Measurements from ENCODE around the gene FAM222B.
"Not testable (repeated sequence)": the region's sequence is repeated elsewhere in the genome, so short reads cannot be mapped to it uniquely, and the experiment has no call there.

Gene FAM222B

DNA sequence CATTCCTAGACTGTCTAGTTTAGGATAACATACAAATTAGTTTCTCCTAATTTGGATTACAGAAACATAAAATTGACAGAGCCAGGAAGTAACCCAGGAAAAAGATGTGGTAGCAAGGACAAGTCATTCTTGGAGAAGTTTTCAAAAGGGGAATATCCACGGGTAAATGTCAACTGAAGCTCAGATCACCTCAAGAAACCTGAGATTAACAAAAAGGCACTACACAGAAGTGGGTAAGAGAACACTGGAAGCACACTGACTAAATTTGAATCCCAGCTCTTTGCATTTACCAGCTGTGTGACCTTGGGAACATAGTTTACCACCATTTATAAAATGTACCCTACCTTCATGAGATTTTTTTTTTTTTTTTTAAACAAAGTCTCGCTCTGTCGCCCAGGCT is 59.4 kb downstream of the FAM222B start:
- DNase-seq (ENCODE audit: insufficient read length, low spot score) (no peak), FAIRE-seq (no peak)

DNA sequence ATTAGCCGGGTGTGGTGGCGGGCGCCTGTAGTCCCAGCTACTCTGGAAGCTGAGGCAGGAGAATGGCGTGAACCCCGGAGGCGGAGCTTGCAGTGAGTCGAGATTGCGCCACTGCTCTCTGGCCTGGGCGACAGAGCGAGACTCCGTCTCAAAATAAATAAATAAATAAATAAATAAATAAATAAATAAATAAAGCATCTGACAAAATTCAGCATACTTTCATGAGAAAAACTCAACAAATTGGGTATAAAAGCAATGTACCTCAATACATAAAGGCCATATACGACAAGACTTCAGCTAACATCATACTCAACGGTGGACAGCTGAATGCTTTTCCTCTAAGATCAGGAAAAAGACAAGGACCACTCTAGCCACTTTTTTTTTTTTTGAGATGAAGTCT is 63.0 kb downstream of the FAM222B start:
- not testable (repeated sequence) for FAIRE-seq; DNase-seq (ENCODE audit: insufficient read length, low spot score)

GRCh38 chr17:28777178-28777577 is 65.4 kb downstream of the FAM222B start:
- FAIRE-seq (no peak), DNase-seq (ENCODE audit: insufficient read length, low spot score) (no peak)

DNA sequence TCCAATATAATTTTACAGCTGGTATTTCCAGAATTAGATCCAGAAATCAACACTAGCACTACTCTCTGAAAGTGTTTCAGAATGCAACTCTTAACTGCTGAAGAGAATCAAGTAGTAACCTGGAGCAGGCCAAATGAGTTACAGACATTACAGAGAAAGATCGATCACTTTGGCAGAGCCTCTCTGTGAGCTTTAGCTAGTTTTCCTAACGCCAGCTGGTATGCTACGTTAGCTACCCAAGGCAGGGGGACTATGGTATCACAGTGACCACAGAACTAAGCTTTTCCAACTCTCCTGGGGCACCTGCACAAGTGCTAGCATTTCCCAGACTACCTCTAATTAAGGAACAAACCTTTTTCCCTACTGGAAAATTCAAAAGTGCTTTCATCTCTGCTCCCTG is 68.4 kb downstream of the FAM222B start:
- no peak for DNase-seq (ENCODE audit: insufficient read length, low spot score)
- no peak for FAIRE-seq

DNA sequence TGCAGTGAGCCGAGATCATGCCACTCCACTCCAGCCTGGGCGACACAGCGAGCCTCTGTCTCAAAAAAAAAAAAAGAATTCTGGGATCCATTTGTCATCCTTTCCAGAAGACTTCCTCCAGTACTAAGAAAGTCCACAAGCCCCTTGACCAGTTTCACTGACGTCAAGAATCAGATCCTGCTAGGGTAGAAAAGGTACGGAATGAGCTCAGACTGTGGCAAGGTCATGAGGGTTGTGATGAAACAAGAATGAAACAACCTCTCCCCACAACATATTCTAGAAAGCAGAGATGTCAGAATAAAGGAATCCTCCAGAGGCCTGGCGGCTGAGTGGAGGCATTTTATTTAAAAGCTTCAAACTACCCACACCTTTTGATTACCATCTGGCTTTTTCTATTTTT is 68.9 kb downstream of the FAM222B start:
- FAIRE-seq (no peak), DNase-seq (ENCODE audit: insufficient read length, low spot score) (no peak)

DNA sequence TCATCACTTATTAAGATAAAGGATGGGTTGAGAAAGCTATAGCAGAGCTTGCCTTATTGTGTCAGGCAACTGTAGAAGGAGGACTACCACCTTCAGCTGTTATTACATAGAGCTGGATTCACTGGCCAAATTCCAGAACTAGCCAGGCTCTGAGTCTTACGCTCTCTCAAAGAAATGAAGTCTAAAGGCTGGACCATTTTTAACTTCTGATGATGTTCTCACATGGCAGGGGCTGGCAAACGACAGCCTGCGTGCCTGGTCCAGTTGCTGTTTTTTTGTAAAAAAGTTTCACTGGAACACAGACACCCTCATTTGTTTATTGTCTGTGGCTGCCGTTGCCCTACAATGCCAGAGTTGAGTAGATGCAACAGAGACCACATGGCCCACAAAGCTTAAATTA is 77.6 kb downstream of the FAM222B start:
- no peak for FAIRE-seq

GRCh38 chr17:28763804-28764266 is 78.8 kb downstream of the FAM222B start:
- FAIRE-seq (peak; percentile 81), DNase-seq (ENCODE audit: insufficient read length, low spot score) (peak; percentile 47)

More for the DNA sequence above, 77.6 kb downstream of the FAM222B start:
- DNase-seq (ENCODE audit: insufficient read length, low spot score), result no peak

GRCh38 chr17:28763137-28763799 is 79.3 kb downstream of the FAM222B start:
- DNase-seq (ENCODE audit: insufficient read length, low spot score) (peak; percentile 46), FAIRE-seq (peak; percentile 84)

- FAIRE-seq, result no peak
- DNase-seq (ENCODE audit: insufficient read length, low spot score), result no peak
Measured at GRCh38 chr17:28760601-28761562, 81.7 kb downstream of the FAM222B start.

DNA sequence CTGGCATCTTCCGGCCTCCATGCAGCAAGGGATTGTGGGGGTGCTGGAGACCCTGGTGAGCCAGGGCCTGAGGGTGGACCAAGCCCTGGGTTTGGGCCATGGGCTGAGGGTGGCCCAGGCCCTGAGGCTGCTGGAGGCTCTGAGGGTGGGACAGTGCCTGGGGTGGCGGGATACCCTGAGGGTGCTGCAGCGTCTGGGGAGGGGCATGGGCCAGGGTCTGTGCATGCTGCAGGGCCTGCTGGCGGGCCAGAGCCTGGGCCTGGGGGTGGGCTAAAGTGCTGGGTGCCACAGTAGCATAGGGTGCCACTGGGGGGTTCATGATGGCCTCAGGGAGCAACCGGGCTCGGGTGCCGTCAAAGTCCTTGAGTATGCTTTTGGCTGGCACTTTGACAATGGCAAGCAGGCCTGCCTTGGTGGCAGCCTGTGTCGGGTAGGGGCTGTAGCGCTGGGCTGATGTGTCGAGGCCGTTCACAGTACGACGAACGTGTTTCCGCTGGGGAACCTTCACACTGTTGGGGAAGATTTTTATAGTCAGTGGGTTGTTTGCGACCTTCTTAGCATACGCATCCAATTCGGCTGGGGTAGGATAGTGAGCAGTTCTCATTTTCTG is 83.2 kb downstream of the FAM222B start:
- no peak for FAIRE-seq

GRCh38 chr17:28758411-28759121 is 84.0 kb downstream of the FAM222B start:
- no peak for DNase-seq (ENCODE audit: insufficient read length, low spot score)

More for the DNA sequence above, 83.2 kb downstream of the FAM222B start:
- DNase-seq (ENCODE audit: insufficient read length, low spot score), result no peak

GRCh38 chr17:28756049-28756804 is 86.4 kb downstream of the FAM222B start:
- FAIRE-seq, result no peak
- no peak for DNase-seq (ENCODE audit: insufficient read length, low spot score)

More at GRCh38 chr17:28758411-28759121, 84.0 kb downstream of the FAM222B start:
- FAIRE-seq, result no peak

DNA sequence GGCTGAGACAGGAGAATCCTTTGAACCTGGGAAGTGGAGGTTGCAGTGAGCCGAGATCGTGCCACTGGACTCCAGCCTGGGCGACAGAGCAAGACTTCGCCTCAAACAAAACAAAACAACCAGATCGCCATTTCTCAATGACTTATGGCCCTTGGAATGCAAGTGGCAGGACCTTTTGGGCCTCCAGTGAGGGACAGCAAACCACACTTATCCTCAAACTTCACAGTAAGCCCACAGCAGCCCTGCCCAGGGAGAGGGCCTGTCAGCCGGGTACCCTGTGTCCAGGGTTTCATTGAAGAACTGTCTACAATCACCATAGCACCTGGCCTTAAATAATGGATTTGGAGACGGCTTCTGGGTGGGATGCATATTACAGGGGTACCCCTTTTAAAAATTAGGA is 87.1 kb downstream of the FAM222B start:
- no peak for DNase-seq (ENCODE audit: insufficient read length, low spot score)
- FAIRE-seq, result no peak

DNA sequence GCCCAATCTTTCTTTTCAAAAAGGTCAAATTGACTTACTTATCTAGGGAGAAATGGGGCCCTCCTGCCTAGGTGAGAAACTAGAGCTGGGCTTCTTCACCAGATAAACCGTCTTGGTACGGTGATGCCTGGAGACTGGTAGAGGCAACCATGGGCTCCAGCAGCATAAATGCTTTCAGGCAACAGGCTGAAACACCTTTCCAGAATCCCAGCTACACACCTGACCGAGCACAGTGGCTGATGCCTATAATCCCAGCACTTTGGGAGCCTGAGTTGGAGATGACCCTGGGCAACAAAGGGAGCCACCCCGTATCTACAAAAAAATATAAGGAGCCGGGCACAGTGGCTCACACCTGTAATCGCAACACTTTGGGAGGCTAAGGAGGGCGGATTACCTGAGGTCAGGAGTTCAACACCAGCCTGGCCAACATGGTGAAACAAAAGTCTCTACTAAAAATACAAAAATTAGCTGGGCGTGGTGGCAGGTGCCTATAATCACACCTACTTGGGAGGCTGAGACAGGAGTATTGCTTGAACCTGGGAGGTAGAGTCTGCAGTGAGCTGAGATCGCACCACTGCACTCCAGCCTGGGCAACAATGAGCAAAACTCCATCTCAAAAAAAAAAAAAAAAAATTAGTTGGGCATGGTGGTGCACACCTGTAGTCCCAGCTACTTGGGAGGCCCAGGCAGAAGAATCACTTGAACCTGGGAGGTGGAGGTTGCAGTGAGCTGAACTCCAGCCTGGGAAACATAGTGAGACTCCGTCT is 90.8 kb downstream of the FAM222B start:
- DNase-seq (ENCODE audit: insufficient read length, low spot score) (no peak), FAIRE-seq (no peak)

DNA sequence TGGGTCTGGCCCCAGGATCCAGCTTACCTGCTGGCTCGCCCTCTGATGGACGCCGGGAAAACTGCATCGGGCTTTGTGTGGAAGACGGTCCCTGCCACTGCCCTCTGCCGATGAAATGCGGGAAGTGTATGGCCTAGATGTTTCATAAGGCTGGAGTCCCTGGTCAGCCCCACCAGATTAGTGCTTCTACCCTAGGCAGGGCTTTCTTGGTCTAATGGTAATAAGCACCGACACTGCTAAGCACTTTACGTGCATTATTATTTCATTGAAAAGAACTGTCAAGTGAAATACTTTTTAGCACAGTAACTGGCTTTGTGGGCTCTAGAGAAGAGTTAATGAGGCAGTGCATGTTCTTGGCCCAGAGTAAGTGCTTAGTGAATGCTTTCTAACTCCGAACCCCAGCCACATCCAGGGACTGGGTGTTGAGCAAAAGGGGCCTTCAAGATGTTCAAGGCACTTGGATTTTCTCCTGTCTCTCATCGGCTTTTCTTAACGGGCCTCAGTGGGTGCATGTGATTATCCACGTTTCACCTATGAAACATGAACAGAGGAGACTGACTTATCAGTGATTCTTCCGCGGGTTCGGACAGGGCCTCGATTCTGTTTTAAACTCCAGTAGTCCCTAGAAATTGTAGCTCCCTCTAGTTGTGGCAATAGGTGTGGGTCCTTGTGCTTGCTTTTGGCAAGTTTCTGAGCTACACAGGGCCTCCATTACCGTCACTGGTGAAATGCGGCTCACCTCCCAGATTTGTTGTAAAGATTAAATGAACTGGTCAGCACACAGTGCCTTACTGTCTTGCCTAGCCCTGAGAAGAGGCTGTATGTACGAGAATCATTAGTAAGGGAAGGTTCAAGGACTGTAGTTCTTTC is 92.2 kb downstream of the FAM222B start:
- peak; percentile 92 for FAIRE-seq
- DNase-seq (ENCODE audit: insufficient read length, low spot score), result peak; percentile 73

DNA sequence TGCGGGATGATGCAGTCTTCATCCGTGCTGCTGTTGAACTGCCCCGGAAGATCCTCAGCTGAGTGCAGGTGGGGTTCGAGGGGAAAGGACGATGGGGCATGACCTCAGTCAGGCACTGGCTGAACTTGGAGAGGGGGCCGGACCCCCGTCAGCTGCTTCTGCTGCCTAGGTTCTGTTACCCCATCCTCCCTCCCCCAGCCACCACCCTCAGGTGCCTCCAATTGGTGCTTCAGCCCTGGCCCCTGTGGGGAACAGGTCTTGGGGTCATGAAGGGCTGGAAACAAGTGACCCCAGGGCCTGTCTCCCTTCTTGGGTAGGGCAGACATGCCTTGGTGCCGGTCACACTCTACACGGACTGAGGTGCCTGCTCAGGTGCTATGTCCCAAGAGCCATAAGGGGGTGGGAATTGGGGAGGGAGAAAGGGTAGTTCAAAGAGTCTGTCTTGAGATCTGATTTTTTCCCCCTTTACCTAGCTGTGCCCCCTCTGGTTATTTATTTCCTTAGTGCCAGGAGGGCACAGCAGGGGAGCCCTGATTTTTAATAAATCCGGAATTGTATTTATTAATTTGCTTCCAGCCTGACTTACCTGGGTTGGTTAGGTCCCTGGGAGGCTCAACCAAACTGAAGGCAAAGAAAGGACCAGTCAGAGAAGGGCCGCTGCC is 92.9 kb downstream of the FAM222B start:
- no peak for DNase-seq (ENCODE audit: insufficient read length, low spot score)
- FAIRE-seq, result no peak

- no peak for DNase-seq (ENCODE audit: insufficient read length, low spot score)
- no peak for FAIRE-seq
Measured at GRCh38 chr17:28748852-28749515, 93.6 kb downstream of the FAM222B start.

Measured in GM19239 (cell line).